HEK293 (cell line): ENCODE measurements around the gene GPR149.

ENCODE experiments used
- CTCF ChIA-PET: fragments of 350-600 bp; formaldehyde crosslinking; extraction: SDS; loops from one replicate; lab custom pipeline; 2021; ENCODE audit warnings: antibody characterized with exemption; lab: Yijun Ruan, JAX
- POLR2A ChIA-PET: fragments of 300-600 bp; formaldehyde crosslinking; extraction: SDS; loops from one replicate; lab custom pipeline; 2020; ENCODE audit warnings: antibody characterized with exemption, inconsistent platforms; lab: Yijun Ruan, JAX
- H3K27ac ChIP-seq: fragments of 200-500 bp; sonication (Bioruptor generic); 2 replicates; pipeline ENCODE4 v1.5.1; 2014; ENCODE audit warnings: low read depth, low read length, control low read depth, inconsistent platforms; ENCODE audit errors: extremely low read depth
- H3K36me3 ChIP-seq, 2 experiments: fragments of 200-500 bp in 1 of 2; sonication (Bioruptor generic) in 1 of 2; 1 replicate in 1 of 2; 2 replicates in 1 of 2; pipeline ENCODE4 v1.5.1; 2014 to 2017; ENCODE audit warnings: inconsistent platforms in 2 of 2, low read length in 2 of 2; ENCODE audit not compliant: control insufficient read depth in 2 of 2, insufficient read depth in 1 of 2
- H3K4me1 ChIP-seq: fragments of 200-500 bp; sonication (Bioruptor generic); 2 replicates; pipeline ENCODE4 v1.5.1; 2014; ENCODE audit warnings: mild to moderate bottlenecking, low read length, inconsistent platforms; ENCODE audit not compliant: control insufficient read depth, insufficient read depth
- H3K4me3 ChIP-seq: 2 replicates; pipeline ENCODE4 v1.5.1; 2011; ENCODE audit warnings: low read depth, mild to moderate bottlenecking, control low read depth, low read length, moderate library complexity
- H3K9me3 ChIP-seq: fragments of 200-500 bp; sonication (Bioruptor generic); 2 replicates; pipeline ENCODE4 v1.5.1; 2014; ENCODE audit warnings: low read depth, low read length, inconsistent platforms; ENCODE audit not compliant: control insufficient read depth, insufficient read depth
- ATF2 ChIP-seq: fragments of 450-650 bp; formaldehyde crosslinking; IDR thresholded peaks from 2 replicates; pipeline ENCODE4 v1.5.1; 2016; ENCODE audit warnings: missing biosample characterization, missing genetic modification characterization, low read depth
- BCL11B ChIP-seq: fragments of 450-650 bp; formaldehyde crosslinking; IDR thresholded peaks from 2 replicates; pipeline ENCODE4 v1.5.1; 2016; ENCODE audit warnings: low read depth, missing biosample characterization, missing genetic modification characterization
- HIC1 ChIP-seq: fragments of 450-650 bp; formaldehyde crosslinking; IDR thresholded peaks from 2 replicates; pipeline ENCODE4 v1.5.1; 2016; ENCODE audit warnings: missing biosample characterization, missing genetic modification characterization
- HOXD13 ChIP-seq: sonication (generic); formaldehyde crosslinking; IDR thresholded peaks from 2 replicates; pipeline ENCODE4 v1.8.0; 2022; ENCODE audit warnings: missing genetic modification reagents, borderline replicate concordance
- SCRT2 ChIP-seq: fragments of 450-650 bp; formaldehyde crosslinking; IDR thresholded peaks from 2 replicates; pipeline ENCODE4 v1.5.1; 2016; ENCODE audit warnings: missing biosample characterization, missing genetic modification characterization
- SP3 ChIP-seq: fragments of 450-650 bp; formaldehyde crosslinking; IDR thresholded peaks from 2 replicates; pipeline ENCODE4 v1.5.1; 2016; ENCODE audit warnings: missing biosample characterization, missing genetic modification characterization
- YY1 ChIP-seq: fragments of 450-650 bp; formaldehyde crosslinking; IDR thresholded peaks from 2 replicates; pipeline ENCODE4 v1.5.1; 2018; ENCODE audit warnings: missing biosample characterization, missing genetic modification characterization
- ZBTB21 ChIP-seq: fragments of 450-650 bp; formaldehyde crosslinking; IDR thresholded peaks from 2 replicates; pipeline ENCODE4 v1.5.1; 2017; ENCODE audit warnings: missing biosample characterization, missing genetic modification characterization
- ZBTB44 ChIP-seq: fragments of 450-650 bp; IDR thresholded peaks from 2 replicates; pipeline ENCODE4 v1.5.1; 2018; ENCODE audit warnings: missing biosample characterization, mild to moderate bottlenecking, missing genetic modification characterization
- ZBTB7A ChIP-seq: fragments of 450-650 bp; formaldehyde crosslinking; IDR thresholded peaks from 2 replicates; pipeline ENCODE4 v1.5.1; 2016; ENCODE audit warnings: low read depth, missing biosample characterization, missing genetic modification characterization
- ZIC2 ChIP-seq: fragments of 450-650 bp; formaldehyde crosslinking; IDR thresholded peaks from 2 replicates; pipeline ENCODE4 v1.5.1; 2016; ENCODE audit warnings: missing biosample characterization, missing genetic modification characterization
- ZNF132 ChIP-seq: fragments of 450-650 bp; formaldehyde crosslinking; IDR thresholded peaks from 2 replicates; pipeline ENCODE4 v1.5.1; 2017; ENCODE audit warnings: missing biosample characterization, missing genetic modification characterization, borderline replicate concordance
- ZNF280D ChIP-seq: fragments of 450-650 bp; formaldehyde crosslinking; IDR thresholded peaks from 2 replicates; pipeline ENCODE4 v1.5.1; 2016; ENCODE audit warnings: missing biosample characterization, missing genetic modification characterization
- ZNF366 ChIP-seq: fragments of 450-650 bp; formaldehyde crosslinking; conservative IDR thresholded peaks from 2 replicates; pipeline ENCODE4 v1.5.1; 2016; ENCODE audit warnings: missing biosample characterization, missing genetic modification characterization
- ZNF391 ChIP-seq: fragments of 450-650 bp; formaldehyde crosslinking; IDR thresholded peaks from 2 replicates; pipeline ENCODE4 v1.5.1; 2016; ENCODE audit warnings: low read depth, missing biosample characterization, missing genetic modification characterization, borderline replicate concordance
- ZNF394 ChIP-seq: fragments of 450-650 bp; formaldehyde crosslinking; IDR thresholded peaks from 2 replicates; pipeline ENCODE4 v1.5.1; 2016; ENCODE audit warnings: missing biosample characterization, missing genetic modification characterization, mild to moderate bottlenecking, moderate library complexity, borderline replicate concordance
- ZNF416 ChIP-seq: fragments of 450-650 bp; formaldehyde crosslinking; IDR thresholded peaks from 2 replicates; pipeline ENCODE4 v1.5.1; 2016; ENCODE audit warnings: missing biosample characterization, missing genetic modification characterization
- ZNF600 ChIP-seq: fragments of 450-650 bp; formaldehyde crosslinking; IDR thresholded peaks from 2 replicates; pipeline ENCODE4 v1.5.1; 2016; ENCODE audit warnings: missing biosample characterization, missing genetic modification characterization
- ZNF791 ChIP-seq: fragments of 450-650 bp; formaldehyde crosslinking; IDR thresholded peaks from 2 replicates; pipeline ENCODE4 v1.5.1; 2016; ENCODE audit warnings: missing biosample characterization, missing genetic modification characterization
- ZXDB ChIP-seq: fragments of 450-650 bp; formaldehyde crosslinking; IDR thresholded peaks from 2 replicates; pipeline ENCODE4 v1.5.1; 2016; ENCODE audit warnings: missing biosample characterization, missing genetic modification characterization
- TF ChIP-seq, protein P1 (sequence below): fragments of 450-650 bp; formaldehyde crosslinking; conservative IDR thresholded peaks from 2 replicates; pipeline ENCODE4 v1.5.1; 2016; ENCODE audit warnings: low read depth, missing biosample characterization, missing genetic modification characterization

GPR149 gene

DNA sequence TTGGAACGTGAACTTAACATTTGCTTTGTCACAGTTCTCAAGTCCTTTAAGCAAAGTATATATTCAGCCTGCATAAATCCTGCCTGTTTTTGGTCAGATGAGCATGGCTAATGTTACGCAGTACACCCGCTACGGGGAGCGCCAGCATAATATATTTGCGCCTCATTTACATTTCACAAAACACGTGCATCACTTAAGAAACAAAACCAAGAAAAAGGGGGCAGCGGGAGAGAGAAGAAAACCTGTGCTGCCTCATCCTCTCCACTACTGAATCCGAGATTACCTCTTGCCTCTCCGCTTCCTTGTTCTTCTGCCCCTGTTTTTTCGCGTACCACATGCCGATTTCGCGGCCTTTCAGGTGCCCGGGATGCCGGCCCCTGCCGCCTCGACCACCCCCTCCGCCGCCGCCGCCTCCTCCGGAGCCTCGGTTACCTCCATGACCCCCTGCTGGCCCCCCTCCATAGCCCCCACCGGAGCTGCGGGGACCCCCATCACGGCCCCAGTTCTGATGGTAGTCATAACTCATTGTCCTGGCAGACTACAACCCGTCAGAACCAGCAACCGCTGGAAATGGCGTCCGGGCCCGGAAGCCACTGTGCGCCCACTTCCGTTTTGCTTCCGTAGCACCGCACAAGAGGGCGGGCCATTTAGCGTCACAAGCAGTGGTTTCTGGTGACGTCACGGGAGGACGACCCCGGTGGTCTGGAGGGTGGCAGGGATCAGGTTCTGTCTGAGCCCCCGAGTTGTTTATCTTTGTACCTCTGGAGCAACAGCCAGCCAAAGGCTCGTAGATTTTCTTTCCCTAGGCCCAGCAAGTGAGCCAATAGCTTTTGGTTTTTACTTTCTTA lies 105.9 kb downstream of the GPR149 start, which contains the start of gene DHX36:
Gene DHX36 (minus strand): TSS at position 597 of the 848 bp plus-strand sequence. CDS start 71 bp downstream, at position 526.
- ChIA-PET POLR2A (no interaction called here), CTCF (no interaction called here)
- Histone ChIP-seq H3K9me3 (no peaks in the 10 kb centered on the region), H3K36me3 (peaks cover 0 to 15% of the 10 kb centered on the region in 2 experiments; a peak in 1 of 3 replicates), H3K4me3 (peak within 1 kb of the TSS; percentile 78), H3K4me1 (no peaks in the 10 kb centered on the region), H3K27ac (peak within 1 kb of the TSS; percentile 29; the same call in 1 of the 2 replicates)
- TF ChIP-seq ZBTB7A (tag by site-specific recombination) (peak; percentile 50; the same call in 1 of the 2 replicates), ZNF600 (tag by site-specific recombination) (peak; percentile 68), ZNF416 (tag by site-specific recombination) (no peak), ZNF280D (tag by site-specific recombination) (no peak), ZNF394 (tag by site-specific recombination) (0 out of 2 replicates have a peak, but pooled peaks have one; percentile 7), HIC1 (tag by site-specific recombination) (peak; percentile 11; the same call in 1 of the 2 replicates), SCRT2 (tag by site-specific recombination) (0 out of 2 replicates have a peak, but pooled peaks have one; percentile 17), SP3 (peak; percentile 56), ATF2 (tag by site-specific recombination) (peak; percentile 97), ZNF391 (tag by site-specific recombination) (no peak), ZBTB44 (tag by site-specific recombination) (no peak), BCL11B (tag by site-specific recombination) (no peak; the same call in 1 of the 2 replicates), ZNF366 (tag by site-specific recombination) (no peak), ZNF132 (no peak), ZBTB21 (peak; percentile 99), ZIC2 (tag by site-specific recombination) (peak; percentile 34; the same call in 1 of the 2 replicates), HOXD13 (CRISPR knock-in tag) (no peak), ZNF791 (tag by site-specific recombination) (no peak), YY1 (peak; percentile 68; the same call in 1 of the 2 replicates), ZXDB (tag by site-specific recombination) (peak; percentile 85)
- TF ChIP-seq, protein P1, sequence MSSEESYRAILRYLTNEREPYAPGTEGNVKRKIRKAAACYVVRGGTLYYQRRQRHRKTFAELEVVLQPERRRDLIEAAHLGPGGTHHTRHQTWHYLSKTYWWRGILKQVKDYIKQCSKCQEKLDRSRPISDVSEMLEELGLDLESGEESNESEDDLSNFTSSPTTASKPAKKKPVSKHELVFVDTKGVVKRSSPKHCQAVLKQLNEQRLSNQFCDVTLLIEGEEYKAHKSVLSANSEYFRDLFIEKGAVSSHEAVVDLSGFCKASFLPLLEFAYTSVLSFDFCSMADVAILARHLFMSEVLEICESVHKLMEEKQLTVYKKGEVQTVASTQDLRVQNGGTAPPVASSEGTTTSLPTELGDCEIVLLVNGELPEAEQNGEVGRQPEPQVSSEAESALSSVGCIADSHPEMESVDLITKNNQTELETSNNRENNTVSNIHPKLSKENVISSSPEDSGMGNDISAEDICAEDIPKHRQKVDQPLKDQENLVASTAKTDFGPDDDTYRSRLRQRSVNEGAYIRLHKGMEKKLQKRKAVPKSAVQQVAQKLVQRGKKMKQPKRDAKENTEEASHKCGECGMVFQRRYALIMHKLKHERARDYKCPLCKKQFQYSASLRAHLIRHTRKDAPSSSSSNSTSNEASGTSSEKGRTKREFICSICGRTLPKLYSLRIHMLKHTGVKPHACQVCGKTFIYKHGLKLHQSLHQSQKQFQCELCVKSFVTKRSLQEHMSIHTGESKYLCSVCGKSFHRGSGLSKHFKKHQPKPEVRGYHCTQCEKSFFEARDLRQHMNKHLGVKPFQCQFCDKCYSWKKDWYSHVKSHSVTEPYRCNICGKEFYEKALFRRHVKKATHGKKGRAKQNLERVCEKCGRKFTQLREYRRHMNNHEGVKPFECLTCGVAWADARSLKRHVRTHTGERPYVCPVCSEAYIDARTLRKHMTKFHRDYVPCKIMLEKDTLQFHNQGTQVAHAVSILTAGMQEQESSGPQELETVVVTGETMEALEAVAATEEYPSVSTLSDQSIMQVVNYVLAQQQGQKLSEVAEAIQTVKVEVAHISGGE (tag by site-specific recombination) = peak; percentile 84
